ENCODE data around the gene CDCP1. TPM values are rescaled to one million over a fixed set of nuclear protein-coding genes. Genes with fewer than 3 reads are reported as not detected.
A peak's percentile ranks its signal among the peaks of the same experiment; 100 is the strongest.

The CDCP1 gene
- total RNA-seq, 1 donor from 2014 or later, result under 0.01 TPM

DNA sequence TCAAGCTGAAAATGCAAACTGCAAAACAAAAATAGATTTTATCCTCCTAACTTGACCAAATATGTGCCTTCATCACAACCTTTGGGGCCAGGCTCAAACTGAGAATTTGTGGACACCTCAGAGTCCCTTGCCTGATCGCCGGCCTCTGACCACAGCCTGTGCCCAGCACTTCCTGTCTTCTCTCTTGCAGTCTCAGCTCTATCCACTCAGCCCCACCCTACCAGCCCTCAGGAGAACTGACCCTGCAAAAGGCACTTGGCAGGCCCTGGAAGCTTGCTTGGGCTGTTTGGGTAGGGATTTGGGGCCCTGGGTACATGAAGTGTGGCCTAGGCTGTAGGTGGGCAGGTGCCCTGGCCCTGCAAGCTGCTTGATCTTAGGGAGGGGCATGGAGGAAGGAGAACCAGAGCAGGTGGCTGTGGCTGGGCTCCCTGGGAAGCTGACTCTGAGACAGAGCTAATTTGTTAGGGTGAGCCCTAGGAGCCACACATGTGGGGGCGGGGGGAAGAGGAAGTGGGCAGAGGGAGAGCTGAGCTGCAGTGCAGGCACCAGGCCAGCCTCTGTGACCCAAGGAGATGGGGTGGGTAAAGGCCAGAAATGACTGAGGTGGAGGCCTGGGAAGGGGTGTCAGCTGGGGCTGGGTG is 111.4 kb downstream of the CDCP1 start:
- H3K27me3 ChIP-seq (ENCODE audit: control insufficient read depth in 3 of 3, insufficient read depth in 3 of 3, low read length in 3 of 3), result peaks cover 0 to 4% (median 0%) of the 10 kb centered on the region in 3 donors
- peaks cover 23 to 30% (median 25%) of the 10 kb centered on the region in 3 donors for H3K4me1 ChIP-seq (ENCODE audit: control insufficient read depth in 3 of 3, insufficient read depth in 3 of 3, low read length in 3 of 3)
- H3K9ac ChIP-seq (ENCODE audit: low read depth in 1 of 3, low read length in 3 of 3), result peak overlapping the region in 1 of 3 donors; percentile 8
- peak overlapping the region; percentile 62 for H3K27ac ChIP-seq (ENCODE audit: low read depth, low read length)
- H3K9me3 ChIP-seq (ENCODE audit: control insufficient read depth in 3 of 3, low read length in 3 of 3), result no peaks in the 10 kb centered on the region
- H3K36me3 ChIP-seq (ENCODE audit: control insufficient read depth in 3 of 3, insufficient read depth in 3 of 3, low read length in 3 of 3), result peaks cover 0 to 29% (median 5%) of the 10 kb centered on the region in 3 donors
- no peak overlapping the region for H3K4me3 ChIP-seq (ENCODE audit: low read length in 3 of 3)

DNA sequence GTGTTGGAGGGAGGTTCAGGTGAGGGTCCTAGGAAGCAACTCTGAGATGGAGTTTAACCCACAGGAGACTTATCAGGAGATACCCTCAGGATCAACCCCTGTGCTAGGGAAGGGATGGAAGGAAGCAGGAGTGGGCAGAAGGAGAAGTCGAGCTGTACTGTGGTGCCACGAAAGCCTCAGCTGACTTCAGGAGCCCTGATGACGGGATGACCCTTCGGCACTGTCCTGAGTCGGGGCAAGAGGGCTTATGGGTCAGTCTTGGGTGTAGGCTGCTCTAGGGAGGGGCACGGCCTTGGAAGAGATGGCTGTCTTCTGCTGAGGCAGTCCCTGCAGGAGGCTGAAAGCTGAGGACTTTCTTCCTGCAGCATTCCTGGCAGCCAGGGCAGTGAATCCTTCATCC is 112.4 kb downstream of the CDCP1 start:
- Histone ChIP-seq H3K4me1 (ENCODE audit: control insufficient read depth in 3 of 3, insufficient read depth in 3 of 3, low read length in 3 of 3) (peaks cover 30 to 36% (median 34%) of the 10 kb centered on the region in 3 donors), H3K9ac (ENCODE audit: low read depth in 1 of 3, low read length in 3 of 3) (no peak overlapping the region), H3K27me3 (ENCODE audit: control insufficient read depth in 3 of 3, insufficient read depth in 3 of 3, low read length in 3 of 3) (peaks cover 0 to 4% (median 0%) of the 10 kb centered on the region in 3 donors), H3K36me3 (ENCODE audit: control insufficient read depth in 3 of 3, insufficient read depth in 3 of 3, low read length in 3 of 3) (peaks cover 0 to 29% (median 7%) of the 10 kb centered on the region in 3 donors), H3K27ac (ENCODE audit: low read depth, low read length) (peak overlapping the region; percentile 30), H3K4me3 (ENCODE audit: low read length in 3 of 3) (no peak overlapping the region), H3K9me3 (ENCODE audit: control insufficient read depth in 3 of 3, low read length in 3 of 3) (no peaks in the 10 kb centered on the region)

Small RNA genes lying within 50 kb of the gene (small RNA-seq; reads per million reads assigned to genes)
- gene RNU5B-3P, result 0.63 reads per million, percentile 68 among the genes with 10 or more reads in this experiment

Other genes with a start within 250 kb of the CDCP1 start
- gene ZDHHC3, start 170.2 kb downstream of the CDCP1 start, total RNA-seq, result 25.6 TPM
- 36.0 TPM for gene EXOSC7, start 170.1 kb downstream of the CDCP1 start, total RNA-seq
- gene CLEC3B, start 120.1 kb downstream of the CDCP1 start, total RNA-seq, result 129 TPM
- 0.52 TPM for gene TMEM158, start 79.9 kb upstream of the CDCP1 start, total RNA-seq
- gene LARS2, start 242.2 kb upstream of the CDCP1 start, total RNA-seq, result 17.2 TPM

Data from skeletal muscle tissue (tissue), 5 donors.